Activated T-helper 17 cell treated with anti-CD3 and anti-CD28 coated beads, Interleukin-2, amount 50 U/mL, for 72 hours (primary cell): ENCODE results near the gene DYRK2. TPM values are rescaled to one million over a fixed set of nuclear protein-coding genes. Genes with fewer than 3 reads are reported as not detected.

Experiments used
- ATAC-seq: fragments of 150-1000 bp; cut with Tn5 transposase; replicated peaks from 2 replicates; pipeline ENCODE4 v1.10.0; 2021; ENCODE audit warnings: mild to moderate bottlenecking, moderate library complexity
- H3K27ac Mint-ChIP-seq: one replicate; pipeline ENCODE4 v1.8.0; 2022; ENCODE audit warnings: mixed read lengths
- H3K27me3 Mint-ChIP-seq: one replicate; pipeline ENCODE4 v1.8.0; 2022; ENCODE audit warnings: mixed read lengths
- H3K36me3 Mint-ChIP-seq: one replicate; pipeline ENCODE4 v1.8.0; 2022; ENCODE audit warnings: low read depth, mild to moderate bottlenecking, mixed read lengths
- H3K4me1 Mint-ChIP-seq: one replicate; pipeline ENCODE4 v1.8.0; 2022; ENCODE audit warnings: mixed read lengths
- H3K4me3 Mint-ChIP-seq: one replicate; pipeline ENCODE4 v1.8.0; 2022; ENCODE audit warnings: mild to moderate bottlenecking, mixed read lengths
- H3K9me3 Mint-ChIP-seq: one replicate; pipeline ENCODE4 v1.8.0; 2022; ENCODE audit warnings: mixed read lengths
- total RNA-seq, 2 donors: library from RNA; stranded (reverse); gene quantifications; one replicate each; pipeline ENCODE4 v1.2.3, GENCODE V29; 2022

Gene DYRK2
- total RNA-seq = 10 to 100 TPM; 16.6 to 17.6 TPM

DNA sequence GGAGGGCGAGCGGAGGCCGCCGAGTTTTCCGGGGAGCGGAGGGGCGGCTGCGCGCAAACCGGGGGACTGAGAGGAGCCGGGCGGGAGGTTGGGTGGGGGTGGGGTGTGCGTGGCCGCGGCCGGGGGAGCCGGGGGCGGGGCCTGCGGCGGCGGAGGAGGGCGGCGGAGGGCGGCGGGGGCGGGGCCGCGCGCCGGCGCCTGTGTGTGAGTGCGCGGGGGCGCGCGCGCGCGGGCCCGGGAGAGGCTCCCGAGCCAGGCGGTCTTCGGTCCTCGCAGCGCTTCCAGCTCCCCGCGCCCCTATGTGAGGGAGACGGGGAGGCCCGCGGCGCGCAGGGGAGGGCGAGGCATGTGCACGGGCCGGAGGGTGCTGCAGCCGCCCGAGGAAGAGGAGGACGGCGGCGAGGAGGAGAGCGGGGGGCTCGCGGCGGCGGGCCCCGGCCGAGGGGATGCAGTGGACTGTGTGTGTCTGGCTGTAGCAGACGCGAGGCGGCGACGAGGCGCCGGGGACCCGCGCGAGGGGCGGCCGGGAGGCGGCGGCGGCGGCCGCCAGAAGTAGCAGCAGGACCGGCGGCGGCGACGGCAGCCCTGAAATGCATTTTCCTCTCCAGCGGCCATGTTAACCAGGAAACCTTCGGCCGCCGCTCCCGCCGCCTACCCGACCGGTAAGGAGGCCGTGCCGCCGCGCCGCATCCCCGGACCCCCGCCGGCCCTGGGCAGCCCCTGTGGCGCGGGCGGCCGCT, at the start of gene DYRK2:
DYRK2 (plus strand) TSS at position 225 of the 740 bp plus-strand sequence; CDS start at position 614, 389 bp downstream.
- Mint-ChIP-seq H3K4me1 (peaks cover 27% of the 10 kb centered on the region), H3K4me3 (peak within 1 kb of the TSS; percentile 91), H3K27me3 (no peaks in the 10 kb centered on the region), H3K9me3 (no peaks in the 10 kb centered on the region), H3K27ac (peak within 1 kb of the TSS; percentile 72), H3K36me3 (peaks cover 34% of the 10 kb centered on the region)
- ATAC-seq = peak; percentile 52

DNA sequence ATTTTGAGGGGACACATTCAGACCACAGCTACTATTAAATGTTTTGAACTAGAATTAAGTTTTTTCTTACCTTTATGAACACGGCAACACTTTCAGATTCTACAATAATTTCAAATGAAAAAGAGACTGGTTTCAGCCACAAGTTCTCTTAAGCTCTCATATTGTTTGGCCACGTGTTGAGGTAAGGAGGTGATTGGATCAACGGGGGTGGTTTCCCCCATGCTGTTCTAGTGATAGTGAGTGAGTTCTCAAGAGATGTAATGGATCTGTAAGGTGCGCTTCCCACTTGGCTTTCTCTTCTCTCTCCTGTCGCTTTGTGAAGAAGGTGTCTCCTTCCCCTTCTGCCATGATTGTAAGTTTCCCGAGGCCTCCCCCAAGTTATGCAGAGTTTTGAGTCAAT, 48.9 kb upstream of the DYRK2 start:
- H3K4me1 Mint-ChIP-seq = no peaks in the 10 kb centered on the region
- no peak for ATAC-seq
- no peak overlapping the region for H3K4me3 Mint-ChIP-seq
- no peak overlapping the region for H3K27ac Mint-ChIP-seq
- H3K36me3 Mint-ChIP-seq = no peaks in the 10 kb centered on the region
- no peaks in the 10 kb centered on the region for H3K27me3 Mint-ChIP-seq
- H3K9me3 Mint-ChIP-seq = peaks cover 3% of the 10 kb centered on the region

DNA sequence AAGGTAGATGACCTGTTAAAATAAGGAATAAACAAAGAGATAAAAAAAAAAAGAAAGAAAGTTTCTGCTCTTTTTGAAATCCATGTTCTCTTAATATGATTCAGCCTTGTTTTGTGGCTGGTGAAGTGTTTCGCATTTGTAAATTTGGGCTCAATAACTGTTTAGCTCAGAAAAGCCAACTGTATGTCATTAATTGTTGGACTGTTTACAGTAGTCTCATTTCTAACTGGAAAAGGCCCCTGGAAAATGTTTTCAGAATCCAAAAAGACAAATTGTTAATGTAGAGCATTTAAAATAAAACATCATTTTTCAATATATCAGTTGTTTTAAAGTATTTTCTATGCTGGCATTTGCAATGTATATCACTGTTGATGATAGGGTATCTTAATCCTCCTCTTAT, 47.4 kb upstream of the DYRK2 start:
- no peak overlapping the region for H3K27ac Mint-ChIP-seq
- H3K4me1 Mint-ChIP-seq = no peaks in the 10 kb centered on the region
- no peak for ATAC-seq
- no peaks in the 10 kb centered on the region for H3K36me3 Mint-ChIP-seq
- H3K27me3 Mint-ChIP-seq = no peaks in the 10 kb centered on the region
- no peak overlapping the region for H3K4me3 Mint-ChIP-seq
- peaks cover 3% of the 10 kb centered on the region for H3K9me3 Mint-ChIP-seq

DNA sequence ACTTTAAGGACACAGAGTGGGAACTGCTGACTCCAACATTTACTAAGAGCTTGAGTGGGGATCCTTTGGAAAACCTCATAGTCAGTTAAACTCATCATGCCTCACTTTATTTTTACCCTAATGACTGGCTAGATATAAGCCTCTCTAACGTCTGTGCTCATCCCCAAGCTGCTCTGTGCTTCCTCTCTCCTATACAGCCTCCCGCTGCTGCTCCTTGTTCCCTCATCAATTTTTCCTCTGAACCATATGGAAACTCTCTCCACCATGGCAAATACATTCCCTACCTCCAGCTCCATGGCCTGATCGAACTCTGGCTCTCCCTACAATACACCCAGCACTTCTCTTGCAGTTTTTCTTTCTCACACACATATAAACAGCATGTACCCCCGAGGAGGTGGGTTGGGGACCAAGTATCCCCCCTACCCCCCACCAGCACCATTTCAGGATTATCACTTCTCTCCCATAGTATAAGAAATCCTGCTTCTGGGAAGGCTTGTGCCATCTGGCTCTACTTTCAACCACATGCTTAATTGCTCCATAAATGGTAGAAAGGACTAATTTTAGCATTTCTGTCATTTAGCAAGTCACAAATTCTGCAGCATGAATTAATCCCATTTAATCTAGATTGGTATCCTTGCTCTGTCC, 39.2 kb upstream of the DYRK2 start:
- Mint-ChIP-seq H3K9me3 (no peaks in the 10 kb centered on the region), H3K4me3 (no peak overlapping the region), H3K27ac (no peak overlapping the region), H3K4me1 (no peaks in the 10 kb centered on the region), H3K27me3 (no peaks in the 10 kb centered on the region), H3K36me3 (no peaks in the 10 kb centered on the region)
- ATAC-seq = no peak

DNA sequence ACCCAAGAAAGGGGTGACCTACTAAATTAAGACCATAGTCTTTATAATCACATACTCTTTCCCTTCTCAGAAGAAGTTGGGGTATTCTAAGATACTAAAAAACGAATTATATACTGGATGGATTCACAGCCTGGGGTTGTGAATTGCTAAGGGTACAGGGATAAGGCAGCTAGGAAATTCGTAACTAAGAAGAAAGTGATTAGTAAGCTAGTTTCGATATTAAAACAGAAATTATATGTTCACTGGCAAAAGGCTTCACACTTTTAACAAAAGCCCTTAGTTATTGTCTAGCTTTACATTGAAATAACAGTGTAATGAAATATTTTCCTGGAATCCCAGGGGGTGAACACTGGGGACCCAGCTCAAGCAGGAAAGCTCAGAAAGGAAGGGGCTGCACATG, 35.5 kb upstream of the DYRK2 start:
- Mint-ChIP-seq H3K36me3 (no peaks in the 10 kb centered on the region), H3K27ac (no peak overlapping the region), H3K9me3 (no peaks in the 10 kb centered on the region), H3K4me3 (no peak overlapping the region), H3K27me3 (no peaks in the 10 kb centered on the region), H3K4me1 (no peaks in the 10 kb centered on the region)
- ATAC-seq = no peak

DNA sequence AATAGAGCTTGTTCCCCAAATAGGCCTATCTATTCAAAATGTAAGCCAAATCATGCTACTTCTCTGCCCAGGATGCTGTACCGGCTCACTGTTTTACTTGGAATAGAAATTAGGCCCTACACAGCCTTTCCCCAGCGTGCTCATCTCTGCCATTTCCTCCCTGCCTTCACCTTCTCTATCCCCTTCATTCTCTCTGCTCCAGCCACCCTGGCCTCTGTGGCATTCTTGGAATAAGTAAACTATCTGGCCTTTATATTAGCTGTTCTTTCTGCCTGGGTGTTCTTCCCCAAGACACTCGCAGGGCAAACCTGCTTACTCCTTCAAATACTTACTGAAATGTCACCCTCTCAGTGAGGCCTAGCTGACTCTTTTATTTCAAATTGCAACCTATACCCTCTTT, 30.9 kb upstream of the DYRK2 start:
- no peak overlapping the region for H3K27ac Mint-ChIP-seq
- no peaks in the 10 kb centered on the region for H3K36me3 Mint-ChIP-seq
- ATAC-seq = no peak
- H3K27me3 Mint-ChIP-seq = no peaks in the 10 kb centered on the region
- H3K9me3 Mint-ChIP-seq = no peaks in the 10 kb centered on the region
- H3K4me3 Mint-ChIP-seq = no peak overlapping the region
- H3K4me1 Mint-ChIP-seq = no peaks in the 10 kb centered on the region

DNA sequence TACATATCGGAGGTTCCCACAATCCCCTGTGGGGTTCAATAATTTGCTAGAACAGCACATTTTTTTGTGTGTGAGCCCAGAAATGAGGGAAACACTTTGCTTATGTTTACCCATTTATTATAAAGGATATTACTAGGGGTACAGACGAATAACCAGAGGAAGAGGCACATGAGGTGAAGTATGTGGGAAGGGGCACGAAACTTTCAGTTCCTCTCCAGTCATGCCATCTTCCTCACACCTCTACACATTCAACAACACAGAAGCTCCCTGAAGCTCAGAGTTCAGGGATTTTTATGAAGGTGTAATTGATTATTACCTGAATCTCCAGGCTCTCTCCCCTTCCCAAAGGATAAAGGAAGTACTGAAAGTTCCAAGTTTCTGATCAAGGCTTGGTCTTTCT, 30.2 kb upstream of the DYRK2 start:
- no peaks in the 10 kb centered on the region for H3K27me3 Mint-ChIP-seq
- H3K4me3 Mint-ChIP-seq = no peak overlapping the region
- no peaks in the 10 kb centered on the region for H3K36me3 Mint-ChIP-seq

DNA sequence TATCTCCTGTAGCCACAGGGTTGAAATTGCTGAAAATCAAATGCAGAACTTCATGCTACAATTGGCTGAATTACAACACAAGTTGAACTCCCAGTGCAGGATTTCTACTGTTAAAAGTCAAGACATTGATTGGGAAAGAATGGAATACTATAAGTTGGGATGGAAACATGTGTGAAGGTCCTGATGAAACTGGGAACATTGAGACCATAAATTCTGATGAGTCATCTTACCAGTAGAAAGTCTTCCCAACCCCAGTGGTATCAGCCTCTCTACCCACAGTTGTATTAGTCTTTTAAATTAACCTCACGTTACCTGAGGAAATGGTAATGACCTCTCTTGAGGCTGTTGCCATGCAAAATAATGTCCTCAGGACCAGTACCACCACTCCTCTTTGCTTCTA, 27.4 kb upstream of the DYRK2 start:
- no peaks in the 10 kb centered on the region for H3K36me3 Mint-ChIP-seq

More for the DNA sequence above, 30.2 kb upstream of the DYRK2 start:
- H3K27ac Mint-ChIP-seq = no peak overlapping the region
- H3K9me3 Mint-ChIP-seq = no peaks in the 10 kb centered on the region
- H3K4me1 Mint-ChIP-seq = no peaks in the 10 kb centered on the region
- no peak for ATAC-seq

DNA sequence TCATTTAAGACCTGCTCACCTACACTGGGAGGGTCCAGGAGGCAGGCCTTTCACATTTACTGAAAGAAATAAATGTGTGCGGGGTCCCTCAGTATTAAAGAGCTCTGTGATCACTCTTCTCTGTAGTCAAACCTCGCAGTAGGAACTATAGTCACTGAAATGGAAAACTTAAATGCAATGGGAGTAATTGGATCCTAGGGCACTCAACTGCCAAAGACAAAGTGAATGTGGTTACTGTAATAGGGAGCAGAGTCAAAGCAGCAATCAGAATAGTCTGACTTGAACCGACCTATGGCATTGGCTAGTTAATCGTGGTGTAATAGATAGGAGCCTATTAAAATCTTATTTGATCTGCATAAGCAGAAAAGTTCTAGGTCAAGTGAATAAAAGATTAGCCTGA, 26.6 kb upstream of the DYRK2 start:
- Mint-ChIP-seq H3K4me3 (no peak overlapping the region), H3K36me3 (no peaks in the 10 kb centered on the region), H3K27me3 (no peaks in the 10 kb centered on the region), H3K9me3 (no peaks in the 10 kb centered on the region), H3K27ac (no peak overlapping the region), H3K4me1 (no peaks in the 10 kb centered on the region)
- ATAC-seq = no peak

More for the DNA sequence above, 27.4 kb upstream of the DYRK2 start:
- H3K9me3 Mint-ChIP-seq = no peaks in the 10 kb centered on the region
- ATAC-seq = no peak
- no peak overlapping the region for H3K27ac Mint-ChIP-seq
- no peak overlapping the region for H3K4me3 Mint-ChIP-seq
- no peaks in the 10 kb centered on the region for H3K4me1 Mint-ChIP-seq
- H3K27me3 Mint-ChIP-seq = no peaks in the 10 kb centered on the region

DNA sequence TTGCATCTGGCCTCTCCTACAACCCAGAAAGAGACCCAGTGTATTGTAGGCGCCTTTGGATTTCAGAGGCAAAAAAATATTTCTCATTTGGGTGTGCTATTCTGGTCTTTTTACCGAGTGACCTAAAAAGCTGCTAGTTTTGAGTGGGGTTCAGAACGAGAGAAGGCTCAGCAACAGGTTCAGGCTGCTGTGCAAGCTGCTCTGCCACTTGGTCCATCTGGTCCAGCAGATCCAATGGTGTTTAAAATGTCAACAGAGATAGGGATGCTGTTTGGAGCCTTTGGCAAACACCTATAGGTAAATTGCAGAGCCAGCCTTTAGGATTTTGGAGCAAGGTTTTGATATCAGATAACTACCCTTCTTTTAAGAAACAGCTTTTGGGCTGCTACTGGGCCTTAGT, 25.3 kb upstream of the DYRK2 start:
- no peak overlapping the region for H3K4me3 Mint-ChIP-seq
- H3K27me3 Mint-ChIP-seq = no peaks in the 10 kb centered on the region

DNA sequence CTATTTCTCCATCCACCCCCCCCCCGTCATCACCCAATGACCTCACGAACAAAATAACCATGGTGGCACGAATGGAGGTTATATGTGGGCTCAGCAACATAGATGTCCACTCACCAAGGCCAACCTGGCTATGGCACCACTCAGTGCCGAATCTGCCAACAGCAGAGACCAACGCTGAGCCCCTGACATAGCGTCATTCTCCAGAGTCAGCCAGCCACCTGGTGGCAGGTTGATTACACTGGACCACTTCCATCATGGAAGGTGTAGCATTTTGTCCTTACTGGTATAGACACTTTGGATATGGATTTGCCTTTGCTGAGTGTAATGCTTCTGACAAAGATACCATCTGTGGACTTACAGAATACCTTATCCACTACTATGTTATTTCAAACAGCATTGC, 24.2 kb upstream of the DYRK2 start:
- no peak for ATAC-seq
- H3K4me3 Mint-ChIP-seq = no peak overlapping the region
- no peaks in the 10 kb centered on the region for H3K27me3 Mint-ChIP-seq
- H3K36me3 Mint-ChIP-seq = no peaks in the 10 kb centered on the region
- peaks cover 3% of the 10 kb centered on the region for H3K9me3 Mint-ChIP-seq
- peaks cover 4% of the 10 kb centered on the region for H3K4me1 Mint-ChIP-seq
- H3K27ac Mint-ChIP-seq = no peak overlapping the region

More for the DNA sequence above, 25.3 kb upstream of the DYRK2 start:
- Mint-ChIP-seq H3K27ac (no peak overlapping the region), H3K9me3 (no peaks in the 10 kb centered on the region), H3K36me3 (no peaks in the 10 kb centered on the region), H3K4me1 (no peaks in the 10 kb centered on the region)
- no peak for ATAC-seq

DNA sequence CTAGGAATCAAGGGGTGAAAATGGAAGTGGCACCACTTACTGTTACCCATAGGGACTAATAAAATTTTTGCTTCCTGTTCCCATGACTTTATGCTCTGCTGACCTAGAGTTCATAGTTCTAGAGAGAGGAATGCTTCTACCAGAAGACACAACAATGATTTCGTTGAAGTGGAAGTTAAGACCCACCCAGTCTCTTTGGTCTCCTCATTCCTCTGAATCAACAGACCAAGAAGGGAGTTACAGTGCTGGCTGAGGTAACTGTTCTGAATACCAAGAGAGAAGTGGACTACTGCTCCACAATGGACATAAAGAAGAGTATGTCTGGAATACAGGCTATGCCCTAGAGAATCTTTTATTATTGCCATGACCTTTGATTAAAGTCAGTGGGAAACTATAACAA, 23.5 kb upstream of the DYRK2 start:
- Mint-ChIP-seq H3K9me3 (peaks cover 6% of the 10 kb centered on the region), H3K4me1 (peaks cover 10% of the 10 kb centered on the region), H3K27ac (no peak overlapping the region), H3K4me3 (no peak overlapping the region), H3K36me3 (no peaks in the 10 kb centered on the region), H3K27me3 (no peaks in the 10 kb centered on the region)
- ATAC-seq = no peak

DNA sequence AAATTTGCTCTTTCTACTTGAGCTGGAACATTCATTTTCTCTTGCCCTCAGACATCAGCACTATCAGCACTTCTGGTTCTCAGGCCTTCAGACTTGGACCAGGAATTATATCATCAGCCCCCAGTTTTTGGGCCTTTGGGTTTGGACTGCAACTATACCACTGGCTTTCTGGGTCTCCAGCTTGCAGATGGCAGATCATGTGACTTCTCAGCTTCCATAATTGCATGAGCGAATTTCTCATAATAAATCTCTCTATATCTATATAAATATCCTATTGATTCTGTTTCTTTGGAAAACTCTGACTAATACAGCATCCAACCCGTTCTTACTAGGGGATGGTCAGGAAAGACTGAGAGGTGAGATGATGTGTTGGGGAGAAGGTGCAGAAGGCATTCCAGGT, 22.4 kb upstream of the DYRK2 start:
- peaks cover 18% of the 10 kb centered on the region for H3K4me1 Mint-ChIP-seq
- H3K27ac Mint-ChIP-seq = no peak overlapping the region
- no peaks in the 10 kb centered on the region for H3K27me3 Mint-ChIP-seq
- no peak overlapping the region for H3K4me3 Mint-ChIP-seq
- peaks cover 6% of the 10 kb centered on the region for H3K9me3 Mint-ChIP-seq
- no peak for ATAC-seq
- no peaks in the 10 kb centered on the region for H3K36me3 Mint-ChIP-seq

DNA sequence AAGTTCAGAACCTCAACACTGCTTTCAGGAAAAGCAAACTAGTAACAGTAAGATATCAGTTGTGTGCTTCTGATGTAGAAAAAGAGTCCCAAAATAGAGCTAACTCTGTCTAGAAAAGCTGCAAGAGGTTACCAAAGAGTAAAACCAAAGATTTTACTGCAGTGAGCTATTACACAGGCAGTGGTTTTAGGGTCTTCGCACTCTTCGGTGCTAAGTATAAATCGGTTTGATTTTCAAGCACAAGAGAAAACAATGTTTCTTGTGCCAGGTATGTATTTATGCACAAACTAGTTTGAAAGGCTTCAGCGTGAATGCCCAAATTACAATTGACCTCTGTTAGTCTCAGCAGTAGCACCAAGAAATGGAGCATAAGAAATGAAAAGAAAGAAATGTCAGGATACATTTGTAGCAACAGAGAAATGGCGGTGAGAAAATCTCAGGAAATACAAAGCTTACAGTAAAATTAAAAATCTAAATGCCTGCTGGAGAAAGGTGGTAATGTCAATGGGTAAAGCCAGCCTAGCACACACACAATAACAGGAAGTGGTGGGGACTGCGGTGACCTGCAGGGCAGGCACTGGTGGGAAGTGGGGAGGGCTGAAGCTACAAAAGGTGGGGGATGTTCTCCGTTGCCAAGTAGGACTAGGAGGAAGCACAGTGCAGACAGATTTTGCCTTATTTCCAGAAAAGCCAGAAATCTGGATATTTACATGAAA, 18.0 kb upstream of the DYRK2 start:
- H3K9me3 Mint-ChIP-seq = peaks cover 6% of the 10 kb centered on the region
- no peaks in the 10 kb centered on the region for H3K36me3 Mint-ChIP-seq
- no peaks in the 10 kb centered on the region for H3K27me3 Mint-ChIP-seq
- H3K4me1 Mint-ChIP-seq = peaks cover 33% of the 10 kb centered on the region
- ATAC-seq = peak; percentile 96
- H3K4me3 Mint-ChIP-seq = peak overlapping the region; percentile 66
- H3K27ac Mint-ChIP-seq = peak overlapping the region; percentile 64

DNA sequence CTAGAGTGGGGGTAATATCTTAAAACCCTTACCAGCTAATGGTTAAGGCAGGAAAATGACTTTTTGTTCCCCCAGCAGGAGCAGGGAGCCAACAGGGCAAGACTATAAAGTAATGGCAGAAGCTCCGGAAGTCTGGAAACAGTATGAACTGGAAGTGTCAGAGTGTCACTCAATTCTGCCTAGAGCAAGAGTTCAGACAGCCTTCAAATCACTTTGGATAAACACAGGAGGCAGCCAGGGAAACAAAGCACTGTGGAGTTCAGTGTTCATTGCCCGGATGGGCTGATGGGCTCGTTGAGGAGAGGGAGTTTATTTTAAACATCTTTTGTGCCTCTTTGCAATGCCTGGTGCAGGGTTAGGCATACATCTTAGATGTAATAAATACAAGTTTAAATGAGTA, 16.5 kb upstream of the DYRK2 start:
- Mint-ChIP-seq H3K36me3 (no peaks in the 10 kb centered on the region), H3K27me3 (no peaks in the 10 kb centered on the region), H3K9me3 (peaks cover 6% of the 10 kb centered on the region), H3K27ac (peak overlapping the region; percentile 64), H3K4me3 (peak overlapping the region; percentile 66), H3K4me1 (peaks cover 33% of the 10 kb centered on the region)
- ATAC-seq = no peak
